Smooth muscle cell (in vitro differentiated cells): Measurements from ENCODE around the gene ROR1. TPM values are rescaled to one million over a fixed set of nuclear protein-coding genes. Genes with fewer than 3 reads are reported as not detected.

Source experiments
- DNase-seq: peaks from one replicate; lab custom pipeline; 2025; ENCODE audit not compliant: unreplicated experiment; lab: John Stamatoyannopoulos, UW
- H2AFZ ChIP-seq: fragments of 200-600 bp; sonication (generic); 2 replicates; pipeline ENCODE4 v1.6.0; 2016; ENCODE audit warnings: antibody characterized with exemption, low read depth, mild to moderate bottlenecking
- H3F3A ChIP-seq: fragments of 200-600 bp; sonication (generic); 2 replicates; pipeline ENCODE4 v1.6.0; 2017; ENCODE audit warnings: antibody characterized with exemption, low read depth
- H3K27ac ChIP-seq: fragments of 200-600 bp; sonication (generic); 2 replicates; pipeline ENCODE4 v1.5.1; 2016; ENCODE audit warnings: low read depth, mild to moderate bottlenecking
- H3K27me3 ChIP-seq: fragments of 200-600 bp; sonication (generic); 2 replicates; pipeline ENCODE4 v1.6.1; 2016; ENCODE audit warnings: low read depth, mild to moderate bottlenecking
- H3K36me3 ChIP-seq: fragments of 200-600 bp; sonication (generic); 2 replicates; pipeline ENCODE4 v1.5.1; 2016; ENCODE audit warnings: low read depth
- H3K4me1 ChIP-seq: fragments of 200-600 bp; sonication (generic); 2 replicates; pipeline ENCODE4 v1.5.1; 2016; ENCODE audit warnings: low read depth
- H3K4me2 ChIP-seq: fragments of 200-600 bp; sonication (generic); 2 replicates; pipeline ENCODE4 v1.6.0; 2016; ENCODE audit warnings: mild to moderate bottlenecking
- H3K4me3 ChIP-seq: fragments of 200-600 bp; sonication (generic); 2 replicates; pipeline ENCODE4 v1.5.1; 2016; ENCODE audit warnings: mild to moderate bottlenecking
- H3K79me2 ChIP-seq: fragments of 200-600 bp; sonication (generic); 2 replicates; pipeline ENCODE4 v1.6.0; 2016; ENCODE audit warnings: low read depth, mild to moderate bottlenecking
- H3K9ac ChIP-seq: fragments of 200-600 bp; sonication (generic); 2 replicates; pipeline ENCODE4 v1.6.0; 2016; ENCODE audit warnings: low read depth
- H3K9me3 ChIP-seq: fragments of 200-600 bp; sonication (generic); replicated peaks from 2 replicates; pipeline ENCODE4 v1.5.1; 2016; ENCODE audit warnings: low read depth
- H4K20me1 ChIP-seq: fragments of 200-600 bp; sonication (generic); 2 replicates; pipeline ENCODE4 v1.6.0; 2016; ENCODE audit warnings: low read depth
- WGBS: methylation state at CpG from one replicate; pipeline ENCODE4 v1.1.7; 2016; ENCODE audit warnings: low lambda C conversion rate; 5-methylcytosine and 5-hydroxymethylcytosine counted together
- polyA plus RNA-seq: library from polyadenylated mRNA; unstranded; fragments of >200 nt; fragmentation: Nextera tagmentation; extraction: Ambion mirVana; gene quantifications from 2 replicates; pipeline ENCODE4 v1.2.1, GENCODE V29; 2016
- small RNA-seq: library from RNA; depleted of rRNA; stranded (forward); fragments of <200 nt; gene quantifications from one replicate; pipeline ENCODE3, GENCODE V24; 2014
- total RNA-seq: library from RNA; depleted of rRNA; stranded (reverse); fragments of >200 nt; gene quantifications from 2 replicates; pipeline ENCODE4 v1.2.3, GENCODE V29; 2014
- TF ChIP-seq, protein P1 (sequence below): fragments of 200-600 bp; sonication (generic); IDR thresholded peaks from 2 replicates; pipeline ENCODE4 v1.5.1; 2017; ENCODE audit warnings: borderline replicate concordance, mild to moderate bottlenecking, antibody characterized with exemption; ENCODE audit not compliant: insufficient read depth, poor library complexity, severe bottlenecking

ROR1 gene
- total and polyA plus RNA-seq, 2 experiments from 2014 or later, result 3.3 to 7.2 TPM

GRCh38 chr1:64229307-64229706 lies 455.5 kb downstream of the ROR1 start:
- H3K4me3 ChIP-seq, result no peak overlapping the region
- H2AFZ ChIP-seq, result no peak overlapping the region
- no peaks in the 10 kb centered on the region for H3K36me3 ChIP-seq
- no peak overlapping the region for H3K9ac ChIP-seq
- H3K79me2 ChIP-seq, result no peaks in the 10 kb centered on the region
- H3K4me1 ChIP-seq, result no peaks in the 10 kb centered on the region
- H4K20me1 ChIP-seq, result no peaks in the 10 kb centered on the region
- 56% methylated on average over 3 of the region's 3 CpGs for WGBS
- TF ChIP-seq, protein P1, sequence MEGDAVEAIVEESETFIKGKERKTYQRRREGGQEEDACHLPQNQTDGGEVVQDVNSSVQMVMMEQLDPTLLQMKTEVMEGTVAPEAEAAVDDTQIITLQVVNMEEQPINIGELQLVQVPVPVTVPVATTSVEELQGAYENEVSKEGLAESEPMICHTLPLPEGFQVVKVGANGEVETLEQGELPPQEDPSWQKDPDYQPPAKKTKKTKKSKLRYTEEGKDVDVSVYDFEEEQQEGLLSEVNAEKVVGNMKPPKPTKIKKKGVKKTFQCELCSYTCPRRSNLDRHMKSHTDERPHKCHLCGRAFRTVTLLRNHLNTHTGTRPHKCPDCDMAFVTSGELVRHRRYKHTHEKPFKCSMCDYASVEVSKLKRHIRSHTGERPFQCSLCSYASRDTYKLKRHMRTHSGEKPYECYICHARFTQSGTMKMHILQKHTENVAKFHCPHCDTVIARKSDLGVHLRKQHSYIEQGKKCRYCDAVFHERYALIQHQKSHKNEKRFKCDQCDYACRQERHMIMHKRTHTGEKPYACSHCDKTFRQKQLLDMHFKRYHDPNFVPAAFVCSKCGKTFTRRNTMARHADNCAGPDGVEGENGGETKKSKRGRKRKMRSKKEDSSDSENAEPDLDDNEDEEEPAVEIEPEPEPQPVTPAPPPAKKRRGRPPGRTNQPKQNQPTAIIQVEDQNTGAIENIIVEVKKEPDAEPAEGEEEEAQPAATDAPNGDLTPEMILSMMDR, result no peak
- H3K27me3 ChIP-seq, result peaks cover 4% of the 10 kb centered on the region
- H3K4me2 ChIP-seq, result no peak overlapping the region
- H3K9me3 ChIP-seq, result no peaks in the 10 kb centered on the region
- no peak for DNase-seq
- H3K27ac ChIP-seq, result no peak overlapping the region
- H3F3A ChIP-seq, result no peaks in the 10 kb centered on the region

Small RNAs within 50 kb of the gene (small RNA-seq; reads per million reads assigned to genes)
- not detected for gene RF00019
- gene RNU6-809P, result not detected

Other genes with a start within 250 kb of the ROR1 start
- gene PGM1, start 180.6 kb upstream of the ROR1 start, total RNA-seq, result 72.7 and 75.3 TPM in 2 replicates
- gene PGM1, start 180.6 kb upstream of the ROR1 start, polyA plus RNA-seq, result 82.6 and 87.6 TPM in 2 replicates